DOHH2 (cell line): ENCODE results near the gene EIF4A3.

Experiments
- H3F3A ChIP-seq: fragments of 200-600 bp; sonication (generic), shearing (Covaris generic); 2 replicates; pipeline ENCODE4 v1.6.0; 2016; ENCODE audit warnings: antibody characterized with exemption, mild to moderate bottlenecking; ENCODE audit not compliant: control insufficient read depth, insufficient read depth
- H3K27ac ChIP-seq: fragments of 200-600 bp; sonication (generic); 2 replicates; pipeline ENCODE4 v1.5.1; 2014; ENCODE audit warnings: low read depth, mild to moderate bottlenecking, low read length, moderate library complexity
- H3K27me3 ChIP-seq: fragments of 200-600 bp; sonication (generic); 2 replicates; pipeline ENCODE4 v1.6.1; 2014; ENCODE audit warnings: mild to moderate bottlenecking, low read length, mixed read lengths; ENCODE audit not compliant: control insufficient read depth
- H3K36me3 ChIP-seq: fragments of 200-600 bp; sonication (generic); 2 replicates; pipeline ENCODE4 v1.6.1; 2014; ENCODE audit warnings: mild to moderate bottlenecking, low read length, moderate library complexity, mixed read lengths; ENCODE audit not compliant: control insufficient read depth
- H3K4me1 ChIP-seq: fragments of 200-600 bp; sonication (generic); 2 replicates; pipeline ENCODE4 v1.6.1; 2014; ENCODE audit warnings: mild to moderate bottlenecking, low read length, mixed read lengths; ENCODE audit not compliant: control insufficient read depth
- H3K4me2 ChIP-seq: fragments of 200-600 bp; sonication (generic); 2 replicates; pipeline ENCODE4 v1.6.0; 2014; ENCODE audit warnings: mild to moderate bottlenecking, low read length, moderate library complexity
- H3K4me3 ChIP-seq: fragments of 200-600 bp; sonication (generic); 2 replicates; pipeline ENCODE4 v1.5.1; 2014; ENCODE audit warnings: mild to moderate bottlenecking, low read length, mixed read lengths
- H3K79me2 ChIP-seq: fragments of 200-600 bp; sonication (generic); 2 replicates; pipeline ENCODE4 v1.6.1; 2014; ENCODE audit warnings: mild to moderate bottlenecking, low read length, mixed read lengths; ENCODE audit not compliant: control insufficient read depth
- H3K9me2 ChIP-seq: fragments of 200-600 bp; sonication (generic); replicated peaks from 2 replicates; pipeline ENCODE4 v1.6.1; 2014; ENCODE audit warnings: mild to moderate bottlenecking, low read length, mixed read lengths; ENCODE audit not compliant: control insufficient read depth
- H3K9me3 ChIP-seq: fragments of 200-600 bp; sonication (generic); 2 replicates; pipeline ENCODE4 v1.6.1; 2014; ENCODE audit warnings: antibody characterized with exemption, low read length, mixed read lengths; ENCODE audit not compliant: control insufficient read depth, insufficient read depth
- H4K20me1 ChIP-seq: fragments of 200-600 bp; sonication (generic); 2 replicates; pipeline ENCODE4 v1.6.0; 2014; ENCODE audit warnings: low read depth, mild to moderate bottlenecking, antibody characterized with exemption, low read length, moderate library complexity; ENCODE audit not compliant: control insufficient read depth, insufficient read depth
- EZH2phosphoT487 ChIP-seq: fragments of 200-600 bp; sonication (generic); IDR thresholded peaks from 2 replicates; pipeline ENCODE4 v1.6.1; 2017; ENCODE audit warnings: borderline replicate concordance, mild to moderate bottlenecking, antibody characterized with exemption, low read length, moderate library complexity, mixed read lengths
- TF ChIP-seq, protein P1 (sequence below): fragments of 200-600 bp; sonication (generic); IDR thresholded peaks from one replicate; pipeline ENCODE4 v1.5.1; 2014; ENCODE audit warnings: antibody characterized with exemption, mild to moderate bottlenecking, low read depth, low read length; ENCODE audit not compliant: poor library complexity, severe bottlenecking

Gene EIF4A3

DNA sequence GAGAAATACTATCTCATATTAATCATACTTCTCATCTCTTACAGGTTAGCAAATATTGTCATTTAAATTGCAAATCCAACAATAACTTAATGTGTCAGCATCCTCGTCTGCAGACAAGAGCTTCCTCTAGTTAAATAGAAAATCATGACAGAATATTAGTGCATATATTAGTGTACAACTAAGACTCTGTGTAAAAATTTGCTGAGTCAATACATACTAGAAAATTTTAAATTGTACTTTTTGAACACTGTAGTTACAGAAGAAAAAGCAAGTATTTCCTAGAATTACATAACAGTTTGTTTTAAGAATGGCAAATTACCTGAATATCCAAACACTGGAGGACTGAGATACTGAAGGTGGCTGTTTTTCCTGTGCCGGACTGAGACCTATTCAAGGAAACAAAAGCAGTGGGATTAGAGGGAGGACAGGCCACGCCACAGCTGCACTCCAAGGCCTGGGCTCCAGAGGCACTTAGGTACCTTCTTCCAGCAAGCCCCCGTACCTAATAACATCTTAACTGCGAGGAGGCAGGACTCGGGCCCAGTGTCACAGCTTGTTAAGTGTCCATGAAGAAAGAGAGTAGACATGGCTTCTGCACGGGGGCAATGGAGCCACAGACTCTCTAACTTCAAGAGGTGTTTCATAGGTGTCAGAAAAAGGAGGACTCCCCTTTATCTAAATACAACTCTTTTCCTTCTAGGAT, 5.3 kb downstream of the EIF4A3 start:
- Histone ChIP-seq H3K79me2 (peaks cover 50% of the 10 kb centered on the region), H3K36me3 (peaks cover 99% of the 10 kb centered on the region), H3K4me3 (no peak overlapping the region), H3K9me2 (no peaks in the 10 kb centered on the region), H3K27ac (no peak overlapping the region), H4K20me1 (peaks cover 26% of the 10 kb centered on the region), H3K4me1 (peaks cover 21% of the 10 kb centered on the region), H3K4me2 (no peak overlapping the region), H3K27me3 (no peaks in the 10 kb centered on the region), H3F3A (no peaks in the 10 kb centered on the region), H3K9me3 (no peaks in the 10 kb centered on the region)
- TF ChIP-seq, protein P1, sequence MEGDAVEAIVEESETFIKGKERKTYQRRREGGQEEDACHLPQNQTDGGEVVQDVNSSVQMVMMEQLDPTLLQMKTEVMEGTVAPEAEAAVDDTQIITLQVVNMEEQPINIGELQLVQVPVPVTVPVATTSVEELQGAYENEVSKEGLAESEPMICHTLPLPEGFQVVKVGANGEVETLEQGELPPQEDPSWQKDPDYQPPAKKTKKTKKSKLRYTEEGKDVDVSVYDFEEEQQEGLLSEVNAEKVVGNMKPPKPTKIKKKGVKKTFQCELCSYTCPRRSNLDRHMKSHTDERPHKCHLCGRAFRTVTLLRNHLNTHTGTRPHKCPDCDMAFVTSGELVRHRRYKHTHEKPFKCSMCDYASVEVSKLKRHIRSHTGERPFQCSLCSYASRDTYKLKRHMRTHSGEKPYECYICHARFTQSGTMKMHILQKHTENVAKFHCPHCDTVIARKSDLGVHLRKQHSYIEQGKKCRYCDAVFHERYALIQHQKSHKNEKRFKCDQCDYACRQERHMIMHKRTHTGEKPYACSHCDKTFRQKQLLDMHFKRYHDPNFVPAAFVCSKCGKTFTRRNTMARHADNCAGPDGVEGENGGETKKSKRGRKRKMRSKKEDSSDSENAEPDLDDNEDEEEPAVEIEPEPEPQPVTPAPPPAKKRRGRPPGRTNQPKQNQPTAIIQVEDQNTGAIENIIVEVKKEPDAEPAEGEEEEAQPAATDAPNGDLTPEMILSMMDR = no peak
- TF ChIP-seq EZH2phosphoT487 = no peak

DNA sequence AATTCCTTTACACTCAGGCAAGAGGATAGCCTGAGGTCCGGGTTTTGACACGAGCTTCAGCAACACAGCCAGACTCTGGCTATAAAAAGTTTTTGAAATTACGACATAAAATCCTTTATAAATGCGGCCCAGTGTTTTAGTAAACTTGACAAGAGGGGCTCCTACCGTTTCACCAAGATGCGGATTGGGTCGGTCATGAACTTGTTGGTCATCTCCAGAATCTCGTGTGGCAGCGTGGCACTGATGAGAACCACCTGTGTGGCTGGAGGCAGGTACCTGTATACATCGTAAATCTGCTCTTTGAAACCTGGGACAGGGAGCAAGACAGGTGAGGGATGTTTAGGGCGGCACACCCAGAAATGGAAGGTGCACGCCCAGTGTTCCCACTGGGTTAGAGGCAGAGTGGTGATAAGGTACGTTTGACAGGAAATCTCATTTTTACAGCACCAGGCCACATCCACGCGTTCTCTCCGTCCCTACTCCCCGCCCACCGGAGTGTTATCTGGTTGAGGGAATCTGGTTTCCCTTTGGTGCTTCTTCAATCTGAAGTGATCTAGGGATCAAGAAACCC, 8.0 kb downstream of the EIF4A3 start:
- peaks cover 99% of the 10 kb centered on the region for H3K36me3 ChIP-seq
- peaks cover under 1% of the 10 kb centered on the region; the same call in 1 of the 2 replicates for H3K4me1 ChIP-seq
- no peak overlapping the region for H3K4me3 ChIP-seq
- no peak overlapping the region for H3K27ac ChIP-seq
- peaks cover under 1% of the 10 kb centered on the region; the same call in 1 of the 2 replicates for H4K20me1 ChIP-seq
- TF ChIP-seq, protein P1 = no peak
- no peak for TF ChIP-seq EZH2phosphoT487
- H3K79me2 ChIP-seq = peaks cover 23% of the 10 kb centered on the region
- no peaks in the 10 kb centered on the region for H3K27me3 ChIP-seq
- H3K9me3 ChIP-seq = no peaks in the 10 kb centered on the region
- H3K9me2 ChIP-seq = no peaks in the 10 kb centered on the region
- no peak overlapping the region for H3K4me2 ChIP-seq
- no peaks in the 10 kb centered on the region; the same call in 1 of the 2 replicates for H3F3A ChIP-seq

DNA sequence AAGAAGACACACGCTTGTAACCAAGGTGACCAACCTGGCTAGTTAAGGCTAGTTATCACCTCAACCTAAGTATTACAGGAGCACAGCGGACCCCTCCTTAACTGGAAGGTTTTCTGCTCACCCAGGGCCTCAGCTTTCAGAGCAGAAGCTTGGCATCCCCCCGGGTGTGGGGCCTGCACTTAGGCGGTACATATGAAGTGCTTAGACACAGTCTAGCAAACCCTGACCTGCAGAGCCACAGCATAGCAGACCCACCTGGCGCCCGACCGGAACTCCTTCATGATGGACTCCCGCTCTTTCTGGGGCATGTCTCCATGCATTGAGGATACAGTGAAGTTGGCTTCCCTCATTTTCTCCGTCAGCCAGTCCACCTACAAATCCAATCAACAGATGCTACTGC, 9.8 kb downstream of the EIF4A3 start:
- no peak overlapping the region for H3K4me2 ChIP-seq
- H3K79me2 ChIP-seq = peaks cover 5% of the 10 kb centered on the region; the same call in 1 of the 2 replicates
- no peaks in the 10 kb centered on the region for H3K4me1 ChIP-seq
- no peaks in the 10 kb centered on the region for H4K20me1 ChIP-seq
- no peaks in the 10 kb centered on the region for H3K27me3 ChIP-seq
- H3F3A ChIP-seq = no peaks in the 10 kb centered on the region; the same call in 1 of the 2 replicates
- H3K36me3 ChIP-seq = peaks cover 92% of the 10 kb centered on the region
- H3K9me3 ChIP-seq = no peaks in the 10 kb centered on the region
- no peak overlapping the region for H3K4me3 ChIP-seq
- no peaks in the 10 kb centered on the region for H3K9me2 ChIP-seq
- no peak for TF ChIP-seq EZH2phosphoT487
- TF ChIP-seq, protein P1 = no peak
- no peak overlapping the region for H3K27ac ChIP-seq
